NCI-H82 treated with DMSO at 0.1 percent for 48 hours (cell line): ENCODE results near the gene SUPT3H.
A peak's percentile ranks its signal among the peaks of the same experiment; 100 is the strongest.

Source experiments
- DNase-seq: peaks from one replicate; lab custom pipeline; 2025; ENCODE audit not compliant: unreplicated experiment; lab: John Stamatoyannopoulos, UW

The SUPT3H gene

GRCh38 chr6:44967481-44967880 lies 410.3 kb downstream of the SUPT3H start:
- no peak for DNase-seq

- peak; percentile 59 for DNase-seq
Observed at GRCh38 chr6:44966449-44967092, 411.2 kb downstream of the SUPT3H start.

- peak; percentile 72 for DNase-seq
Observed at GRCh38 chr6:44965708-44966107, 412.0 kb downstream of the SUPT3H start.

GRCh38 chr6:44960898-44961297 lies 416.8 kb downstream of the SUPT3H start:
- no peak for DNase-seq

GRCh38 chr6:44959651-44960050 lies 418.1 kb downstream of the SUPT3H start:
- no peak for DNase-seq

GRCh38 chr6:44957156-44957555 lies 420.6 kb downstream of the SUPT3H start:
- DNase-seq, result no peak

GRCh38 chr6:44956396-44956795 lies 421.3 kb downstream of the SUPT3H start:
- DNase-seq, result no peak

GRCh38 chr6:44955145-44955544 lies 422.6 kb downstream of the SUPT3H start:
- DNase-seq, result no peak

- no peak for DNase-seq
Observed at GRCh38 chr6:44954281-44954680, 423.5 kb downstream of the SUPT3H start.

GRCh38 chr6:44951253-44951747 lies 426.4 kb downstream of the SUPT3H start:
- DNase-seq, result no peak

GRCh38 chr6:44949596-44950201 lies 428.0 kb downstream of the SUPT3H start:
- DNase-seq, result no peak

GRCh38 chr6:44943541-44943940 lies 434.2 kb downstream of the SUPT3H start:
- DNase-seq, result no peak

GRCh38 chr6:44942798-44943197 lies 434.9 kb downstream of the SUPT3H start:
- no peak for DNase-seq

GRCh38 chr6:44942201-44942600 lies 435.5 kb downstream of the SUPT3H start:
- DNase-seq, result no peak

GRCh38 chr6:44940367-44940766 lies 437.4 kb downstream of the SUPT3H start:
- no peak for DNase-seq

- no peak for DNase-seq
Observed at GRCh38 chr6:44935693-44936300, 441.9 kb downstream of the SUPT3H start.

- DNase-seq, result no peak
Observed at GRCh38 chr6:44933108-44933507, 444.6 kb downstream of the SUPT3H start.

GRCh38 chr6:44932651-44933091 lies 445.1 kb downstream of the SUPT3H start:
- DNase-seq, result no peak

GRCh38 chr6:44931385-44931784 lies 446.3 kb downstream of the SUPT3H start:
- no peak for DNase-seq

GRCh38 chr6:44926556-44926955 lies 451.2 kb downstream of the SUPT3H start:
- no peak for DNase-seq

GRCh38 chr6:44925100-44925739 lies 452.5 kb downstream of the SUPT3H start:
- DNase-seq, result peak; percentile 28

GRCh38 chr6:44923444-44923843 lies 454.3 kb downstream of the SUPT3H start:
- DNase-seq, result no peak
